IMR-90 (cell line): ENCODE data around the gene KCNJ6.

ENCODE experiments used
- CTCF ChIP-seq: conservative IDR thresholded peaks from 2 replicates; pipeline ENCODE4 v1.5.1; 2012; ENCODE audit warnings: mild to moderate bottlenecking, low read depth, low read length, improper control_type of control experiment
- NFE2L2 ChIP-seq: fragments of 150-350 bp; IDR thresholded peaks from 2 replicates; pipeline ENCODE4 v1.6.1; 2016; ENCODE audit warnings: low read depth, mild to moderate bottlenecking, low read length
- RAD21 ChIP-seq: IDR thresholded peaks from 2 replicates; pipeline ENCODE4 v1.6.1; 2012; ENCODE audit warnings: low read length, improper control_type of control experiment
- TF ChIP-seq, protein P1 (sequence below): fragments of 150-350 bp; IDR thresholded peaks from 2 replicates; pipeline ENCODE4 v1.6.1; 2016; ENCODE audit warnings: low read depth, mild to moderate bottlenecking, low read length, moderate library complexity, borderline replicate concordance

GRCh38 chr21:37783016-37783415 is 133.2 kb downstream of the KCNJ6 start:
- no peak for TF ChIP-seq NFE2L2
- no peak for TF ChIP-seq CTCF
- TF ChIP-seq RAD21: no peak
- TF ChIP-seq, protein P1, sequence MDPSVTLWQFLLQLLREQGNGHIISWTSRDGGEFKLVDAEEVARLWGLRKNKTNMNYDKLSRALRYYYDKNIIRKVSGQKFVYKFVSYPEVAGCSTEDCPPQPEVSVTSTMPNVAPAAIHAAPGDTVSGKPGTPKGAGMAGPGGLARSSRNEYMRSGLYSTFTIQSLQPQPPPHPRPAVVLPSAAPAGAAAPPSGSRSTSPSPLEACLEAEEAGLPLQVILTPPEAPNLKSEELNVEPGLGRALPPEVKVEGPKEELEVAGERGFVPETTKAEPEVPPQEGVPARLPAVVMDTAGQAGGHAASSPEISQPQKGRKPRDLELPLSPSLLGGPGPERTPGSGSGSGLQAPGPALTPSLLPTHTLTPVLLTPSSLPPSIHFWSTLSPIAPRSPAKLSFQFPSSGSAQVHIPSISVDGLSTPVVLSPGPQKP: no peak
